NK-92 (cell line): ENCODE results near the gene ESAM.
"Not testable (repeated sequence)": the region's sequence is repeated elsewhere in the genome, so short reads cannot be mapped to it uniquely, and the experiment has no call there.

Source experiments
- DNase-seq: peaks from one replicate; lab custom pipeline; 2025; ENCODE audit not compliant: unreplicated experiment; lab: John Stamatoyannopoulos, UW

The ESAM gene

DNA sequence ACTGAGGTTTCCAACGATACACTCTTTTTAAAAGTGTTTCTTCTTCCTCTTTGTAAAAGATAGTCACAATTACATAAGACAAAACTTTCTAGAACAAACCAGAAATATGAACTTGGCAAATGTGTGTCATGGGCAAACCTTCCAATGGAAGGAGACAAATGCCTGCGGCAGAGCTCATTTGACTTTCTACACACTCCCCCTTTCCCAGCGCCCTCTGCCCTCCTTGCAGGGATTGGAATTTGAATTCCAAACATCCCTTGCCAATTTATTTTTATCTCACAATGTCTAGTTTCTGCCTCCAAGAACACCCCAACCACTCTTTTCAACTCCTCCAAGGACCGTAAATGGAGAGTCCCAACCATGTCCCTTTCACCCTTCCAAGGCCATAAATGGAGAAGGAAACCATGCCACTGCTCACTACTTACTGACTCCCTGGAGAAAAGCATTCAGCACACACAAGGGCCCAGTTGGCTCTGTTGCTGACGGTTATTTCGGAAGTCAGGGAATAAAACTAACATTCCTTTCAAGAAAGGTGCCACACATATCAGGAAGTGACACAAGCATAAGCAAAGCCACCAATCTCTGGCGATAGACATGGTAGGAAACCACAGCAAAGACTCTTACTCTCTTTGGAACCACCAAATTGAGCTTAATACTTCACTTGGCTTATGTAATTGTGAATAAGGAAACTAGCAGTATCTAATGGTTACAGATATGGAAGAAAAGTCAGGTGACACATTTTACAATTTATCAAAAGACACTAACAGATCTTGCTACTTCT lies 15.0 kb upstream of the ESAM start:
- no peak for DNase-seq

DNA sequence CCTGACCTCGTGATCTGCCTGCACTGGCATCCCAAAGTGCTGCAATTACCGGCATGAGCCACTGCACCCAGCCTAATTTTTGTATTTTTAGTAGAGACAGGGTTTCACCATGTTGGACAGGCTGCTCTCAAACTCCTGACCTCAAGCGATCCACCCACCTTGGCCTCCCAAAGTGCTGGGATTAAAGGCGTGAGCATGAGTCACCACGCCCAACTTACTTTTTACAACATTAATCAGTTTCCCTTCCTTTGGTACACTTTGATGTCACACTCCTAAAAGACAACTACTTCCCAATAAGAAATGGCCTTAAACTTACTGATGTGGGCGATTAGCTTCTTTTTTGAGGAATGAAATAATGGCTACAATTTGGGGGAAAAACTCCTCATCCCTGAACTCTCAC lies 8.9 kb upstream of the ESAM start:
- not testable (repeated sequence) for DNase-seq

DNA sequence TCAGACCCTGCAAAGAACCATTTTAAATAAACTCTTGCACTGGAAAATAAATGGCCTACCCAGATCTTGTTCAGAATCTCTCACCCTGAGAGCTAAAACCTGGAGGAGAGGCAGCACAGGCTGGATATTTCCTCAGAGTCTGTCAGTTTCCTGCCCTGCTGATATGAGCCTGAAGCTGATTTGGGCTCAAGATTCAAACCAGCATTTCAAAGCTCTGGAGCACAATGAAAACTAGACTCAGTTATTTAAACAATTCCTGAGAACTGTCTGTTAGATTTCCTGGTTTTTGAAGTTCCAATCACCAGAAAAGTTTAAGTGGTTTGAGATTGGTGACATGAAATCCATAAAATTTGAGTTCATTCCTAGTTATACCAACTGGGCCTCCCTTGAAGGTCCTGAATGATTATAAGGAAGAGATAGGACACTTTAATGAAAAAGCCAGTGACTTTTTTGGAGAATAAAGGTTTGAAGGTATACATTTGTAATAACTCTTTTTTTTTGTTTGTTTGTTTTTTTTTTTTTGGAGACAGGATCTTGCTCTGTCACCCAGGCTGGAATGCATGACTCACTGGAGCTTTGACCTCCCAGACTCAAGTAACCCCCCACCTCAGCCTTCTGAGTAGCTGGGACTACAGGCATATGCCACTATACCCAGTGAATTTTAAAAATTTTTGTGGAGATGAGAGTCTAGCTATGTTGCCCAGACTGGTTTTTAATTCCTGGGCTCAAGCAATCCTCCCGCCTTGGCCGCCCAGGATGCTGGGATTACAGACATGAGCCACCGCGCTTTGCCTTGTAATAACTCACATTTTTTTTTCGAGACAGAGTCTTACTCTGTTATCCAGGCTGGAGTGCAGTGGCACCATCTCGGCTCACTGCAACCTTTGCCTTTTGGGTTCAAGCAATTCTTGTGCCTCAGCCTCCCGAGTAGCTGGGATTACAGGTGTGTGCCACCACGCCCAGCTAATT lies 8.0 kb upstream of the ESAM start:
- no peak for DNase-seq

DNA sequence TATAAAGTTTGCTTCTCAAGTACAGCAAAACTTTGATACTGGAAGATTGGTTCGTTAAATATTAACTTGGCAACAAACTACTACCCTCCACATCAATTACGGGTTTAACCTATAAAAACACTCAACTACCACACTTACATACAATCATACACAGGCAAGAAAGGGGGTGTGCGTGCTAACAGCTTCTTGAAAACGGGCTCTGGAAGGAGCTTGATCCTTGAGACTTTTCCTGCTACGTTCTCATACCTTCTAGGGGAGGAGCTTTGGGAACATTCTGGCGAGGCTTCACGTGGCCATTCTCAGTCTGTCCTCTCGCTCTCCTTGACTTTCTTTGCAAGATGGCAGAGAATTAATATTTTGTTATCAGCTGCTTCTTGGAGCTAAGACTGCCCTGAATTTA lies 6.8 kb upstream of the ESAM start:
- no peak for DNase-seq

DNA sequence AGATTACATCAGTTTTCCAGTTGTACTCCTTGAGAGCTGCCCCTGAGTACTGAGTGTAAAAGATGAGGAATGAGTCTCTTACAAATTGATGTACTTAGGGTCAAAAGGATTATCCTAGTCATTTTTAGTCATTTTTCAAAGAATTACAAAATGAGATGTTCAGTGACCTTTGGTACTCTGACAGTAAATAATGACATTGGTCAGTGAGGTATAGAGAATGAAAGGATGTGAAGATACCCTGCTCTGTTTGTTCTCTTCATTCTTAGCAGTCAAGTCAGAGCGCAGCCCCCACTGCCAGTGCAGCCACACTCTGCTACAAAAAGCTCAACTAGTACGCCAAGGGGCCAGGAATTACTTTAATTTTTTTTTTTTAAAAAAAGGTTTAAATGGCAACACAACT lies 4.1 kb upstream of the ESAM start:
- no peak for DNase-seq

DNA sequence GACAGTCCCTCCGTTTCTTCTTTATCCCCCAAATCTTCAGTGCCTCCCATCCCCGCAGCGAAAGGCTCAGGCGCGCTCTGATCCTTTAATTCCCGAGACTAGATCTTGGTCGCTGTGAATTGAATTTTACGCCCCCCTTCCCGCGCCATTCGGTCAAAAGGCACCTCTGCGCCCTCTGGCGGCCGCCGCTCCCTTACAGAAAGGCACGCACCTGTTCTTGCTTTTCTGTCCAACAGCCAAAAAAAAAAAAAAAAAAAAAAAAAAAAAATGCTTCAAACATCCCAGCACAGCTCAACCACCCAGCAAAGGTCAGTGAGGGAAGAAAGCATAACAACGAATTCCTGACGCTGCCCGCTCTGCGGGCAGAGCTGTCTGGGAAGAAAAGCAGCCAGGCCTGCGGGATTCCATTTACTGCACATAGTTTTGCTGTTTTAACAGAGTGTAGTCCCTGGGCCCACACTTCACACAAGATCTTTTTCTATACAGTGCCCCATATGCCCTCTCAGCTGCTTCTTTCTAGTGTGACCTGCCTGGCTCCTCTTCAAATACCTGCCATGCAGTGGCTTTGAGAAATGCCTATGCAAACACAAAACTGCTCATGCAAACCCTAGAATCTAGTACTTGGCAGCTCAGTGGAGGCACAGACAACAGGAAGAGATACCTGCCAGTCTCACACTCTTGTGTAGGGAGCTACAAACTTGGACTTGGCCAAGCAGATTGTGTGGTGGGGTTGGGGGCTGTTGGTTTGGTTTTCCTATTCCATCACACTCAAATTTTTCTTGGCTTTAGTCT lies 1.3 kb upstream of the ESAM start:
- no peak for DNase-seq

DNA sequence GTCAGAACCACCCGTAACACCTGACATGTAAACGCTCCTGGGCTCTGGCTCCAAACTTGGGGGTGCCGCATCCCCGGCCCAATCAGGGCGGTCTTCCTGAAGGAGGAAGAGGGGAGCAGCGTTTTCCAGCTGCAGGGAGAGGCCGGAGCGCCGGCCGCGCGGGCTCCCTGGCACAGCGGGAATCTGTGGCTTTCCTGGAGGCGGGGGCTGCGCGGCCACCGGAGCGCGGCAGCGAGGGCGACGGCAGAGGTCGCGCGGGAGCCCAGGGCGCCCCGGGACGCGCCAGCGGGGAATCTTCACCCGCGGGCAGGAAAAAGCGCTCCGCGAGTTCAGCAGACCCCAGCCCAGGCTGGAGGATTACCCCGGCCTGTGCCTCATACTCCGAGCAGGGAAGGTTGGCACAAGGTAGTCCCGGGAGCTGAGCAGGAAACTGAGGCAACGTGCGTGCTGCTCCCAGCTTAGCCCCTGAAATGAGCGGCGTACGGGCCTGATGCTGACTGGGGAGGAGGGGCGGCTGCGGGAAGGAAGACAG lies 600 bp upstream of the ESAM start:
- DNase-seq = no peak

DNA sequence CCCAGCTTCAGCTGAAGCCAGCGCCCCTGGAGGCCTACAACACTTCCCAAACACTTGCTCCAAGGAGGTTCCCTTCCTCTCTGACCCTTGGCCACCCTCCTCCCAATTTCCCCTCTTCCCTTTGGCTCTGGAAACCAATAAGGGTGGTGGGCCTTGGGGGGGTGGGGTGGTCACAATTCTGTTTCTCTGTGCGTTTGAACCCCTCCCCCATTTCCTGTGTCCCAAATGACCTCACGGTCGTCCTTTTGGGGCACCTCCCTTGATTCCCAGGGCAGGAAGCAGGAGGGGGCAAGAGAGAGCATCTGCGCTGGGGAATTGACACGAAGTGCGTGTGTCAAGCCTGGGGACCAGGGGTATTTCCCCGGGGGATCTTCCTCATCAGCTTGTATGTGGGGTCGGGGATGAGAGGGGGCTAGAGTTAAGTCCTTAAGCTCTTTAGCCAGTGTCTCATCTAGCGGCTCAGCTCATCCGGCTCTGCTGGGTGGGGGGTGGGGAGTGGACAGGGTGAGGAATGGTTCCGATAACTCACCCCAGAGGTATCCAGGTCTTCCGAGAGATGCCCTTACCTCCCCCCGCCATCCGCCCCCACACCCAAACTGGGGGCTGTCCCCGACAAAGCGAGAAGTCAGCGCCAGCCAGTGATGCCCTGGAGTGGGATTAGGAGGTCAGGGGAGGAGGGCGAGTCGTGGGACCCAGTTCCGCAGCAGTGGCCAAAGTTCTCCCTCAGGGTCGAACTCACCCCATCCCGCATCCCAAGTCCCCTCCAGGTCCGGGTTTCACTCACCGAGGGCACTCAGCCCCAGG lies 587 bp downstream of the ESAM start:
- no peak for DNase-seq

DNA sequence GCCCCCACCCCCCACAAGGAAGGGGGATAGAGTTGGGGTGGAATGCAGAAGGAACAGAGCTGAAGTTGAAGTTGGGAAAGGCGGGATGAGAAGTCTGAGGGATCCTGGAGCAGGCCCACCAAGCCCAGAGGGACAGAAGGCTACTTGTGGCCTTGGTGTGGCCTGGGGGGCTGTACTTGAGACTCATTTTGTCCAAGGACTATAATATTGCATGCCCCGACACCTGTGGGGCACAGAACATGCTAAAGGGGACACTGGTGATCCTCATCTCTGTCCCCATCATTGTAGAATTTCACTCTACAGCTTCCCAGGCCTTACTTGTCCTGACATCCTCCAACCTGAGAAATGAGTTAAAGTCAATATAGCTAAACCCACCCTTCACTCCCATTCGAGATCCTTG lies 1.3 kb downstream of the ESAM start:
- DNase-seq = no peak

DNA sequence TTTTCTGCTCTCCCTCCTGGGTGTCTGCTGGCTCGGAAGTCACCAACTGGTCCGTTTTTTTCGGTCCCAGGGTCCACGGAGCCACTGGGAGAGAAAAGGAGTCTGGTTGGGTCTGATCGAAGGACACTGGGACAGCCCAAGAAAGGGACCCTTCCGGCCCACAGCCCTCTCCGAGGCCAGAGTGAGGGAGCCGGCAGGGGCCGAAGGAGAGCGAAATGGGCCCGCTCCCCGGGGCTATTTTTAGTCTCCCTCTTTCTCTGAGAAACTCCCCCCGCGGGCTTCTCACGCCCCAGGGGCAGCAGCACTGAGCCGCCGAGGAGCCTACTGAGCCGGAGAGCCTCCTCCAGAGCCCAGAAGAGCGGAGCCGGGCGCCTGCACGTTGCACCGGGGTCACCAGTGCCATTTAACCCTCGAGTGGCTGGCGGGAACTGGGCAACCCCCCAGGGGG lies 1.9 kb downstream of the ESAM start:
- no peak for DNase-seq

DNA sequence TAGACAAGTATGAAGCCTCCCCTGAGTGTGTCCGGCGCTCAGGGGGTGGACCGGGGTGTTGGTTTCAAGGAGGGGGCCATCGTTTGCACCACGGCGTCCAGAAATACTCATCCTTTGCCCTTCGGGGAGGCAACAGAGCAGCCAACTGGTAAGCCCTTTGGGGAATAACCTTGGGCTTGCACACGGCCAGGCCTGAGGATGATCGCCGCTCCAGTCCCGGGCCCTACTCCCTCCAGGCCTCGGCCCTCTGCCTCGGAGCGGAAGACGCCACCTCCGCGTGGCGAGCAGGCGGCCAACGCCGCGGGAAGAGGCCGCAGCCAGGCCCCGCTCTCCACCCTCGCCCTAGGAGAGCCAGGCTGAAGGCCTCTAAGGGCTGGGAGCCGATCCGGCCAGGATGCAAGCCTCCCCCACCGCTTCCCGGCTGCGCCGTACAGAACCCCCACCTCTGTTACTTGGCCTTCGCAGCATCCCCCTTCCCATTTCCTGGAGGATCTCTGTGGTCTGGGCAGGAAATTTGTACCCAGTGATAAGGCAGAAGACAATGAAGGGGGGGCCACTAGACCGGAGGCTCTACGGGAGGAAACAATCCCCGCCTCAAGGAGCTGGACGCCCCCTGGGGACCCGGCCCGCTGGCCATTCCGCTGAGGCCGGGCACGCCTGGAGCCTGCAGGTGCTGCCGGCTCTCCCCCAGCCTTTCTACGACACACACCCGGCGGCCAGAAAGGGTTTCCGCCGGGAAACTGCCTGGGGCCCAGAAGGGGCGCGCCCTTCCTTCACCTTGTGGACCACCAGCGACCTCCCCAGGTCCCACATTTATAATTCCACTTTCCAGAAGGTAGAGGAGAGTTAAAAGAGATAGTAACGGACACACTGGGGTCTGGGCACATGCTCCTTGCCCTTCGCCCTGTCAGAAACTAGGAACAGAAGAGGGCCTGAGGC lies 2.6 kb downstream of the ESAM start:
- DNase-seq = no peak

DNA sequence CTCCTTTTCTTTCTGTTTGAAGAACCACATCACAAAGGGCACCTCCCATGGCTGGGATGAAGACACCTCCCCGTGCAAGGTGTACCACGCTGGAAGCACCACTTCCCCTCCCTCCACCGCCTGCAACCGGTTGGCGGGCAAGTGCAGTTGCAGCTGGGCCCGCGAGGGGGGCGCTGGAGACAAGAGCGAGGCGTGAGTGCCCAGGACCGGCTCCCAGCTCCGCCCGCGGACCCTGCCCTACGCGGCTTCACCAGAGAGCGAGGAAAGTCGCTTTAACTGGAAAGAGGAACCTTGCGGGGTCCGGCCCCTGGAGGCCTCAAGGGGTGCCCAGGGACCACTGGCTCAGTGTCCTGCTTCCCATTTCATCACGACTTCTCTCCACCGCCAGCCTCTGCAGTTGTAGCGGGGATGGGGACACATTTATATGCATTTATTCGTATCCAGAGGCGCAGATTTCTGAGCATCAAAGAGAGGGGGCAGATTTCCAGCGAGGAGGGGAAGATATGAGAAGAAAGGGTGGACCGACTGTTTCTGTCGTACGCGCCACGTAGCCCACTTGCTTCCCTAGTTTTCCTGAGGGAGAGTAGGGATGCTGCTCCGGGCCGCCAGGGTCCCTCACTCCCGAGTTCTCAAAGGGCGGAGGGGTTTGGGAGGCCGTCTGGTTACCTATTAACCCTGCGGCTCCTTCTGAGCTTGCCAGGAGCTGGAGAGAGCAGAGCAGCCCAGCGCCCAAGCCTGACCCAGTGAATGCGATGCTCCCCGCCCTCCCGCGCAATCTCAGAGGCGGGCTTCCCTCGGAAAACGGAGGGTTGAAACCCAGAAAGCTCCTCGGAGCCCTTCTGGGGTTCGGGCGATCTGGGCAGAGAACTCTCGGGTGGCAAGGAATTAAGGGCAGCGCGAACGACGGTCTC lies 3.5 kb downstream of the ESAM start:
- no peak for DNase-seq

DNA sequence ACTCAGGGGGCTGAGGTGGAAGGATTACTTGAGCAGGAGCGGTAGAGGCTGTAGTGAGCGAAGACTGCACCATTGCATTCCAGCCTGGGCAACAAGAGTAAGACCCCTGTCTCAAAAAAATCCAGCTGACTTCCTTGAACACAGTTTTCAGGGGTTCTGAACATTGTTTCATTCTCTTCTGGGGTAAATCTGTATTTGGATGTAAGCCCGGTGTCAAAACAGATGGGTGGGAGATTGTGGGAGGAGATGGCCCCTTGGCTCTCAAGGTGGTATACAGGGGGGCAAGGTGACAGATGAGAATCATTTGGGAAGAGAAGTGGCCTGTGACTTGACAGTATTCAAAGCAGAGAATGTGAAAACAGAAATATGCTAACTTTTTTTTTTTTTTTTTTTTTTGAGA lies 4.8 kb downstream of the ESAM start:
- DNase-seq = no peak

DNA sequence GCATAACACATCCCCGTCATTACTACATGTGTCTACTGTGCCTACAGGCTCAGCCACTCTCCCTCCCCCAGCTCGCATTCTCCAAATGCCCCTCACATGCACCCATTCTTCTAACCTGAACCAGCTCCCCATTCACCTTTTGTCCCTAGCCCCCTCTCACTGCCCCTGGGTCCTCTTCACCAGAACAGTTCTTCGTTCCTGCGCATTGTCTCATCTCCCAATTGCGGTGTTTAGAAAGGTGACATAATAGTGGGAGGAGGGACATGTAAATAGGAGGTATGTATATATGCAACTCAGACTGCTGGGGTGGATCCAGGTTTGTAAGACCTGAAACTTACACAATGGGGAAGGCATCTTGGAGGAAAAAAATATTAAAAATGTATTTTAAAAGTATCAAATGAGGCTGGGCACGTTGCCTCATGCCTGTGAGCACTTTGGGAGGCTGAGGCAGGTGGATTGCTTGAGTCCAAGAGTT lies 5.3 kb downstream of the ESAM start:
- no peak for DNase-seq

DNA sequence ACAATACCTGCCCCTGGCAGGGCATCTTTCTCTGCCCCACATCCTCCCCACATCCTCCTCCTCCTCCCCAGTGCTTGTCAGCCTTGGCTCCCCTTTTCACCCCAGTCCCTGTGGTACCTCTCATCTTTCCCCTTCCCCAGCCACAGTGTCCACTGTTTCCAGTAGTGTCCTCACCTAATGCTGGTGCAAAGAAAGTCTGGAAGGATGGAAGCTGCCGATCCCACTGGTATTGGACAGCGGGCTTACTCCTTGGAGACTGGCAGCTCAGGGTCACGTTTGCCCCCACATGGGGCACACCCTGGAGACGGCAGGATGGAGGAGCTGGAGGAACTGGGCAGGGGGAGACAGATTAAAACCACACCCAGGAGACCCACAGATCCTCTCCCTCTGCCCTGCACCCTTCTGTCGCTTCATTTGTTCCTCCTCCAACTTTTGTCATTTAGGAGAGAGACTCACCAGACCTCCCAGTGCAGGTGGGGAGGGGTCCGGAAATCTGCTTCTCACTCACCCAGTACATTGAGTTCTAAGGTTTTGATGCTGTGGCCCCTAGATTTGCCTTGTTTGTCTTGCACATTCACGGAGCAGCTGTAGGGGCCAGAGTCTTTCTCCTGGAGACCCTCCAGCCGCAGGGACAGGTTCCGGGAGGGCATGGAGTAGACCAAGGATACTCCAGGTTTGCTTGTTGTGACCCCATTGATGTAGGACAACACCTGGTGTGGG lies 5.9 kb downstream of the ESAM start:
- no peak for DNase-seq

DNA sequence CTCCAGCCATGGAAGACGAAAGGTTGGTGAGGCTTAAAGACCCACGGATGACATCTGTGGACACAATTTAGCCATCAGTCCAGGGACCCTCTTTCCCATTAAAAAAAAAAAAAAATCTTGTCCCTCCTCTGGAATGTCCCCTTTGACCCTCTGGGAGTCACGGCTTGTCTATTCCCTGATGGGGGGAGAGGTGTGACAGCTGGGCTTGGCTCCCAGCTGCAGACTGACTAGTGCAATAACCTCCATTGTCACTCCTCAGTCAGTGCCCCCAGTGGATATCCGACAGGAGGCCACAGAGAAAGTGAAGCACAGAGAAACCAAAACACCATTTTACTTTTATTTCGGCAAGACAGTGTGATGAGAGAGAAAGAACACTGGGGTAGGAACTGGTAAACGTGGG lies 7.4 kb downstream of the ESAM start:
- DNase-seq = no peak

DNA sequence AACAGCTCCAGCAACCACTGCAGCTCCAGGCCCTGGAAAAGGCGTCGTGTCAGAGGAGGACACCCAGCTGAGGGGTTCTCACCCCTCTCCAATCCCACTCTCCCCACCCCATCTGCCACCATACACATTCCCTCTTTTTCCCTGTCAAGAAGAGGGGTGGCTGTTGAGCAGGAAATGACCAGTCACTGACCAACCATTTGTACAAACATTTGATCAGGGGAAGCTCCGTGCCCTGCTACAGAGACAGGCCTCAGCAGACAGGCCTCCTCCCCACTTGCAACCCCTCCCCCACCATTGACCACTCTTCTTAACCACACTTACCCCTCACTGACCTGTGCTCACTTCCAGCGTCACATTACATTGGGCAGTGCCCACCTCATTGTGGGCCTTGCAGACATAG lies 7.8 kb downstream of the ESAM start:
- DNase-seq = no peak
